ENCODE results near the gene SPATA2L. TPM values are rescaled to one million over a fixed set of nuclear protein-coding genes. Genes with fewer than 3 reads are reported as not detected.

Gene SPATA2L
- total and polyA plus RNA-seq, 10 donors = 4.6 to 16.9 (median 10.3) TPM

- TF ChIP-seq POLR2AphosphoS5 (IDR thresholded peaks at IDR 0.05) = peak in 1 of 3 donors; percentile 35
- TF ChIP-seq POLR2A (IDR thresholded peaks at IDR 0.05) = no peak
- TF ChIP-seq, protein P1, sequence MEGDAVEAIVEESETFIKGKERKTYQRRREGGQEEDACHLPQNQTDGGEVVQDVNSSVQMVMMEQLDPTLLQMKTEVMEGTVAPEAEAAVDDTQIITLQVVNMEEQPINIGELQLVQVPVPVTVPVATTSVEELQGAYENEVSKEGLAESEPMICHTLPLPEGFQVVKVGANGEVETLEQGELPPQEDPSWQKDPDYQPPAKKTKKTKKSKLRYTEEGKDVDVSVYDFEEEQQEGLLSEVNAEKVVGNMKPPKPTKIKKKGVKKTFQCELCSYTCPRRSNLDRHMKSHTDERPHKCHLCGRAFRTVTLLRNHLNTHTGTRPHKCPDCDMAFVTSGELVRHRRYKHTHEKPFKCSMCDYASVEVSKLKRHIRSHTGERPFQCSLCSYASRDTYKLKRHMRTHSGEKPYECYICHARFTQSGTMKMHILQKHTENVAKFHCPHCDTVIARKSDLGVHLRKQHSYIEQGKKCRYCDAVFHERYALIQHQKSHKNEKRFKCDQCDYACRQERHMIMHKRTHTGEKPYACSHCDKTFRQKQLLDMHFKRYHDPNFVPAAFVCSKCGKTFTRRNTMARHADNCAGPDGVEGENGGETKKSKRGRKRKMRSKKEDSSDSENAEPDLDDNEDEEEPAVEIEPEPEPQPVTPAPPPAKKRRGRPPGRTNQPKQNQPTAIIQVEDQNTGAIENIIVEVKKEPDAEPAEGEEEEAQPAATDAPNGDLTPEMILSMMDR (IDR thresholded peaks at IDR 0.05 in 8 of 11, conservative IDR thresholded peaks at IDR 0.05 in 3 of 11) = no peak
- no peak for DNase-seq
- 82 to 93% (median 87%) methylated on average over 11 to 19 of the region's 19 CpGs for WGBS, 5 donors
- peaks cover 0 to 38% (median 0%) of the 10 kb centered on the region in 6 donors for H3K36me3 ChIP-seq
- intact Hi-C loops (cut with DNase I; ENCODE audit: low total_unique reads) = loop anchor here (5.0 kb wide), 1 partner anchor 154 kb away; no protein-coding TSS in a partner anchor
- H3K27ac ChIP-seq = no peak overlapping the region
- H3K9me3 ChIP-seq = no peaks in the 10 kb centered on the region
- H3K4me3 ChIP-seq = no peak overlapping the region
- peaks cover 11 to 58% (median 27%) of the 10 kb centered on the region in 6 donors for H3K4me1 ChIP-seq
- H3K27me3 ChIP-seq (replicated peaks in 1 of 7) = peaks cover 0 to 15% (median 0%) of the 10 kb centered on the region in 7 donors
Measured at GRCh38 chr16:89708481-89708931, 7.0 kb upstream of the SPATA2L start.

- Histone ChIP-seq H3K9me3 (no peaks in the 10 kb centered on the region), H3K27ac (no peak overlapping the region), H3K4me1 (peaks cover 11 to 53% (median 27%) of the 10 kb centered on the region in 6 donors), H3K27me3 (replicated peaks in 1 of 7) (peaks cover 0 to 11% (median 0%) of the 10 kb centered on the region in 7 donors), H3K4me3 (no peak overlapping the region), H3K36me3 (peaks cover 0 to 38% (median 0%) of the 10 kb centered on the region in 6 donors)
- TF ChIP-seq POLR2AphosphoS5 (IDR thresholded peaks at IDR 0.05) (no peak), POLR2A (IDR thresholded peaks at IDR 0.05) (no peak)
- TF ChIP-seq, protein P1 (IDR thresholded peaks at IDR 0.05 in 8 of 11, conservative IDR thresholded peaks at IDR 0.05 in 3 of 11) = no peak
- 89 to 100% (median 94%) methylated on average over 1 to 9 of the region's 9 CpGs for WGBS, 5 donors
- intact Hi-C loops (cut with DNase I; ENCODE audit: low total_unique reads) = loop anchor here (5.0 kb wide), 1 partner anchor 155 kb away; no protein-coding TSS in a partner anchor
- peak; percentile 64 for DNase-seq
Measured at GRCh38 chr16:89707695-89708094, 6.2 kb upstream of the SPATA2L start.

DNA sequence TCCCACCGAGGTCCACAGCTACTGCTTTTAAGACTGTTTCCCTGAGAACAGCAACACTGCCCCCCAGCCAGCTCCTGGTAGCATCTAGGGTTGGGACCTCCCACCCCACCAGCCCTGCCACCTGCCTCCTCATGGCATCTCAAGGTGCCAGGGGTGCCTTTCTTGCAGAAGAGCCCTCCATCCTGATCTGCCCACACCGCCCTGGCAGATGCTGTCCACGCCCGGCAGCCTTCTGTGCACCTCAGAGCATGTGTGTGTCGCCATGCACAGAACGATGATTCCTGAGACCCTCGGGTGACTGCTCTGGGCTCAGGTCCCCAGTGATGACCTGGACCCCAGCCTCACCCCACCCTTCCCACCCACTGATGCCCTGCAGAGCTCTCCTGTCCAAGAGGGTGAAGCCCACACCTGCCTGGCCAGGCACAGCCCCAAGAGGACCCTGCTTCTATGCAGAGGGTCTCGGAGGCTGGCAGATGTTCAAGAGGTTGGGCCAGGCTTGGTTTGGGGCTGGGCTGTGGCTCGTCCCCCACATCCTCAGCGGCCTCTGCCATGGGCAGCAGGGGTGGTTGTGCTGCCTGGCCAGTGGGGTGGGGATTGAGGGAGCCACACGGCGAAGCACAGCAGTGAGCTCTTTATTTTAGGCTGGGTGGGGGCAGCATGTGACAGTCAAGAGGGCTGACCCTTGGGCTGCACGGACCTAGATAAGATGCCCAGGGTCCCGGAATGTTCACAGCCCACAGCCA is 5.2 kb upstream of the SPATA2L start:
- WGBS, 5 donors = 78 to 91% (median 84%) methylated on average over 6 to 14 of the region's 14 CpGs
- intact Hi-C loops (cut with DNase I; ENCODE audit: low total_unique reads) = loop anchor here (5.0 kb wide), 1 partner anchor 156 kb away; no protein-coding TSS in a partner anchor
- Histone ChIP-seq H3K4me3 (no peak overlapping the region), H3K36me3 (peaks cover 0 to 38% (median 0%) of the 10 kb centered on the region in 6 donors), H3K9me3 (no peaks in the 10 kb centered on the region), H3K27ac (peak overlapping the region in 1 of 8 donors; percentile 1), H3K27me3 (replicated peaks in 1 of 7) (peaks cover 0 to under 1% (median 0%) of the 10 kb centered on the region in 7 donors), H3K4me1 (peaks cover 4 to 51% (median 24%) of the 10 kb centered on the region in 6 donors)
- DNase-seq = no peak
- TF ChIP-seq, protein P1 (IDR thresholded peaks at IDR 0.05 in 8 of 11, conservative IDR thresholded peaks at IDR 0.05 in 3 of 11) = no peak
- TF ChIP-seq POLR2AphosphoS5 (IDR thresholded peaks at IDR 0.05) = peak in 1 of 3 donors; percentile 2

DNA sequence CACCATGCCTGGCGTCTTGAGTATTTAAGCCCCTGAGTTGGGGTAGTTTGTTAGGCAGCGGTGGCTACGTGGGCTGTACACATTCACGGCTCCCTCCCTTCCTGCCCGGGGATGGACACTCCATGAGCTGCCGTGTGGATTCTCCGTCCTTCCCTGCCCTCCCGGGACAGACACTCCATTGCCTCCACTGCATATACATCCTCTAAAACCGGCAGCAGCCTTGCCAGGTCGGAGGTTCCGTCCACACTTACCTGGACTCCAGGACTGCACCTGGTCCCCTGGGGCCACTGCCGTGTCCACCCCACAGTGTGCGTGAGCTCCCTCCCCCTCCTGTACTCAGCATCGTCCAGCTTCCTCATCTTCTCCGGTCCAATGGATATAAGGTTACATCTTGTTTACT is 3.5 kb upstream of the SPATA2L start:
- Histone ChIP-seq H3K27me3 (replicated peaks in 1 of 7) (no peaks in the 10 kb centered on the region), H3K4me3 (no peak overlapping the region), H3K36me3 (peaks cover 0 to 26% (median 0%) of the 10 kb centered on the region in 6 donors), H3K4me1 (peaks cover 13 to 53% (median 27%) of the 10 kb centered on the region in 6 donors), H3K27ac (no peak overlapping the region), H3K9me3 (no peaks in the 10 kb centered on the region)
- DNase-seq = peak; percentile 74
- 74 to 87% (median 79%) methylated on average over 15 of the region's 15 CpGs for WGBS, 5 donors
- TF ChIP-seq POLR2AphosphoS5 (IDR thresholded peaks at IDR 0.05) = peak in 1 of 3 donors; percentile 37
- TF ChIP-seq, protein P1 (IDR thresholded peaks at IDR 0.05 in 8 of 11, conservative IDR thresholded peaks at IDR 0.05 in 3 of 11) = no peak
- intact Hi-C loops (cut with DNase I; ENCODE audit: low total_unique reads) = loop anchor here (5.0 kb wide), 1 partner anchor 157 kb away; no protein-coding TSS in a partner anchor
